ENCODE data around the gene PCYT1A. TPM values are rescaled to one million over a fixed set of nuclear protein-coding genes. Genes with fewer than 3 reads are reported as not detected.

The PCYT1A gene
- total RNA-seq = 34.5 and 64.8 TPM in 2 replicates

DNA sequence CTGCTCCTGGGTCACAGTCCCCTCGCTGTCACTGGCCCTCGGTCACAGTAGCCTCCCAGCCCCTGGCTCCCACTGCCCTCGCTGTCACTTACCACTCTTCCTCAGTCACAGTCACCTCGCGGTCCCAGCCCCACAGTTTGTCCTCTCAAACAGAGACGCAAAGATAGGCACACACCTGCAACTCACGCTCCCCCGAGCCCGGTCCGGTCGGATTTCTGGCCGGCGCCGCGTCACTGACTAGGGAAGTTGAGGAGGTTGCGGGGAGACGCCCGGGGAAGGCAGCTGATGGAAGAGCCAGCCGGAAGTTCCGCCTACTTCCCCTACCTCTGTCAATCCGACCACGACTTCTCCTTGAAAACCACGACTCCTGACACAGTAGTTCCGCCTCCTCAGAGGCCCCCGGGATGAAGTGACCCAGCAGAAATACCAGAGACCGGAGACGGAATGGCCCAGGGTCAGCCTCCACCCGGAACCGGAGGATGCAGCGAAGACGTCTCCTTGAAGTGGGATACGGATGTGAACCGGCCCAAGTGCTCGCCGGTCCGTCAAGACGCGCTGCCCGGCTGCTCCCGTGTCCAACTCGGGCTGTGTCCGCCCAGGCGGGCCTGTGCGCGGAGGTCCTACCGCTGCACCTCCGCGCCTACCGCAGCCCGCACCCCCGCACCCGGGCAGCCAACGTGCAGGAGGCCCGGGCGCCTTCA lies at the start of gene PCYT1A:
TSS of gene PCYT1A (minus strand) at position 287 of the 701 bp plus-strand sequence. CDS start 17,195 bp downstream, outside the sequence.

DNA sequence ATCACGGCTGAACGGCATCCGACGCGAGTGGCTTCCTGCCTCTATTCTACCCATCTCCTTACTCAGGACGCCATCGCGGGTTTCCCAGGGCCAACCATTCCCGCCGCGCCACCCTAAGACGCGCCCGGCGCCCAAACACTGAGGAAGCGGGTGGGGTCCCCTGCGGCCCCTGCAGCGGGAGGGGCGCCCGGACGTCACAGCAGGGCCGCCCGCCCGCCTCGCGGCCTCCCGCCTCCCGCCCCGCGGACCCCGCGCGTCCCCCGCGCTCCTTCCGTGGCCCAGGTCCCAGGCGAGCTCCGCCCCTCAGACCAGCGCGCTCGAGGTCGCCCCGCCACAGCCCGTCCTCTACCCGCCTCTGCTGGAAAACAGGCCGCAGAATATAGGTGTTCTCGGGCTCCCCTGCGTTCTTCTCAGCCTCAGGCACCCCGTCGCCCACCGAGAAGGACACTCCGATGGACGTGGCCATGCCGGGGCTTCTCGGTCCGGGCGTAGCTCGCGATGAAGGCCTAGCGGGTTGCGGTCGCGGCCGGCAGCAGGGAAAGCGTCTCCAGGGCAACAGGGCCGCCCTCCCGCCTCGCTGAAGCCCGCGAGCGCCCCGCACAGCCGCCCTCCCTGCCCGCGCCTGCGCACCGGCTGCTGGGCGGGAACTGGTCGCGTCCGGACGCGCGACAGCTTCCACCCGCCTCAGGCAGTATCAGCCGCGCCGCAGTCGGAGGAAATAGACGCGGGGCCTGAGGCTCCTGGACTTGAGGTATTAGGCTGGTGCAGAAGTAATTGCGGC lies 30.4 kb upstream of the PCYT1A start, which contains the start of gene DYNLT2B:
TSS of gene DYNLT2B (minus strand) at position 554 of the 781 bp plus-strand sequence. CDS start at position 466, 88 bp downstream.

DNA sequence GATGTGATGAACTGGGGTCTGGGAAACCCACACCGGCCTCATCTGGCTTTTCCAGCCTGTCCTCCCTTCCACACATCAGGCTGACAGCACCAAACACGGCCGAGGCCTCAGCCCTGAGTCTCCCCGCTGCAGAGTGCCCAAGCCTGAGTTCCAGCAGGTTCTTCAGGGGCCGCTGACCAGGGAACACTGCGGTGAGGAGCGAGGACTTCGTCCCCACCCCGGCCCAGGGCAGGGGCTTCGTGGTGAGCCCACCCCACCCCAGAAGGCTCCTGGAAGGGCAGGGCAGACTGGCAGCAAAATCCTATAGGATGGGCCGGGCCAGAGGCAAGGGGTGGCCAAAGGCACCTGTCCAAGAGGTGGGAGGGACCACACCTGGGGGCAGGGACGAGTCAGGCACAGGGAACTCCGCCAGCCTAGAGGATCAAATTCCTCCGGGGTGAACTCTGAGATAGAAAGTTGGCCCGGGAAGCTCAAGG lies 71.4 kb downstream of the PCYT1A start, which contains the start of gene SLC51A:
TSS of gene SLC51A (plus strand) at position 446 of the 476 bp plus-strand sequence. CDS start 179 bp downstream, outside the sequence.

DNA sequence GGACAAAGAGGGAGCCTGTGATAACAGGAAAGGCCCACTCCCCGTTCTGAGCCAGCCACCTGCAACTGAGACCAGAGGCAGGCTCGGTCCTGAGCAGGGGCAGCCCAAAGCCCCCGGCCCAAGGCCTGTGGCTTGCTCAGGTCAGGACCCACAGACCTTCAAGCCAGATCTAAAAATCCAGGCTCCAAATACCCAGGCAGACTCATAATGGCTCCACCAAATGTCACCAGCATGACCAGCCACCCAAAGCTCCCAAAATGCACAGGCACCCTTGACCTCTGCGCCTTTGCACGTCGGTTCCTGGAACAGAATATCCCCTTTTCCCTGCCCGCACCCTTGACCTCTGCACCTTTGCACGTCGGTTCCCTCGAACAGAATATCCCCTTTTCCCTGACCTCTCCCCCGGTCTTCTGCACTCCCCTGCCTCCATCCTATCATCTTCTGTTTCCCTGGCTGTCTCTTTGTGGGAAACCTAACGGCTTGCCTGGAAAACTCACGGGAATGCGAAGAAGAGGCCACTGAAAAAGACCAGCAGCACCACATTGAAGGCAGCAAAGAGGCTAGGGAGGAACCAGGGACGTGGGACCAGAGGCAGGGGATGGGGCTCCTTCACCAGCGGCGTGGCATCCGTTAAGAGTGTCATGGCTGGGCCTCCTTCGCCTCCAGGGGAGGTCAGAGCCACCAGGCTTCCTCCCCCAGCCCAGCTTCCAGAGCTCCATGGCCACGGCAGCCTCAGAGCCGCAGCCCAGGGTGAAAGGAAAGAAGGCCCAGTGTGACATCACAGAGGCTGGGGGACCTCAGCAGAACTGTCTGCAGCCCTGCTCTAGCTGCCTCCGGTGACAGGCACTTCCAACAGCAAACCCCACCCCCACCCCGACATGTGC lies 76.6 kb downstream of the PCYT1A start, which contains the start of gene ZDHHC19:
TSS of gene ZDHHC19 (minus strand) at position 728 of the 884 bp plus-strand sequence. CDS start at position 643, 85 bp downstream.

Other genes with a start within 250 kb of the PCYT1A start
- gene TFRC, start 205.6 kb downstream of the PCYT1A start, total RNA-seq = 115 and 117 TPM in 2 replicates
- not detected in 2 replicates for gene ZDHHC19, start 76.3 kb downstream of the PCYT1A start, total RNA-seq
- 0.24 TPM in 1 of 2 replicates, not detected in the other for gene SLC51A, start 71.2 kb downstream of the PCYT1A start, total RNA-seq
- 13.0 and 17.5 TPM in 2 replicates for gene DYNLT2B, start 30.5 kb upstream of the PCYT1A start, total RNA-seq
- gene TM4SF19, start 50.7 kb upstream of the PCYT1A start, total RNA-seq = 8.0 TPM in 1 of 2 replicates, not detected in the other
- gene UBXN7, start 144.7 kb upstream of the PCYT1A start, total RNA-seq = 16.0 and 17.4 TPM in 2 replicates
- gene RNF168, start 216.0 kb upstream of the PCYT1A start, total RNA-seq = 8.3 and 9.6 TPM in 2 replicates
- 0.24 TPM in 1 of 2 replicates, not detected in the other for gene SMCO1, start 227.6 kb upstream of the PCYT1A start, total RNA-seq